ENCODE data around the gene MOB3B.

DNA sequence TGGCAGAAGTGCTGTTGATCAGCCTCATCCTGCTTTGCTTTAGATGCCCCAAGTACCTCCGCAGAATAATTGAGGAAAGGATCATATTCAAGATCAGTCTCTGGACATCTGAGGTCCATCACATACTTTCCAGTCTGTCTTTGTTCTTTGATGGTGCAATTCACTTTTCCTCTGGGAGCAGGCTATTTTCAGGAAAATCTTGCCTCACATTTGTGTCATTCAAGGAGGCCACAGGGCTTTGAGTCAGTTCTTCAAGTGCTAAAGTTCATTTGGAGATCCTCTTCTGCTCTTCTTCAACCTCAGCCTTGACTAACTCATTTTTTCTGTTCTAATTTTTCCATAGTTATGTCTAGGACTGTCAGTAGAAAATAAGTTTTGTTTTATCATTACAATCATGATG, 251.2 kb downstream of the MOB3B start:
- TF ChIP-seq CTCF (IDR thresholded peaks at IDR 0.05; ENCODE audit: low read length) (no peak), EZH2 (IDR thresholded peaks at IDR 0.05; ENCODE audit: borderline replicate concordance, low read length) (no peak)
